ENCODE data around the gene RAMP3.

DNA sequence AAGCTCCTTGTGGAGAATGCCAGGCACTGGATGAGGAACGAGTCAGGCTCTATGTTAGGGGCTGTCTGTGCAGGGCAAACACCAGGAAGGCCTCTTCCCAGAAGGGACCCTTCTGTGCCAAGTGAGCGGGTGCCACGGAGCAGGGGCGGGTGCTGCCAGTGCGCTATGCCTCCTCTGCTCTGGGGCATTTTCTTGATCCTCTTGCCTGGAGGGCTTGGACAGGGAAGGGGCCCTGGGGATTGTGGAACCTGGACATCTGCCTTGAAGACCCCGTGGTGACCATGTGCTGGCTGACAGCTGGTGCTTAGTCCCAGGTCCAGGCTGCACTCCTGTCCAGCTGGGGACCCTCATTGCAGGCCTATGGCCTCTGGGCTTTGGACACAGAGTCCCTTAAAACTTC is 30.7 kb upstream of the RAMP3 start:
- TF ChIP-seq POLR2A (IDR thresholded peaks at IDR 0.05), result no peak
- TF ChIP-seq, protein P1, sequence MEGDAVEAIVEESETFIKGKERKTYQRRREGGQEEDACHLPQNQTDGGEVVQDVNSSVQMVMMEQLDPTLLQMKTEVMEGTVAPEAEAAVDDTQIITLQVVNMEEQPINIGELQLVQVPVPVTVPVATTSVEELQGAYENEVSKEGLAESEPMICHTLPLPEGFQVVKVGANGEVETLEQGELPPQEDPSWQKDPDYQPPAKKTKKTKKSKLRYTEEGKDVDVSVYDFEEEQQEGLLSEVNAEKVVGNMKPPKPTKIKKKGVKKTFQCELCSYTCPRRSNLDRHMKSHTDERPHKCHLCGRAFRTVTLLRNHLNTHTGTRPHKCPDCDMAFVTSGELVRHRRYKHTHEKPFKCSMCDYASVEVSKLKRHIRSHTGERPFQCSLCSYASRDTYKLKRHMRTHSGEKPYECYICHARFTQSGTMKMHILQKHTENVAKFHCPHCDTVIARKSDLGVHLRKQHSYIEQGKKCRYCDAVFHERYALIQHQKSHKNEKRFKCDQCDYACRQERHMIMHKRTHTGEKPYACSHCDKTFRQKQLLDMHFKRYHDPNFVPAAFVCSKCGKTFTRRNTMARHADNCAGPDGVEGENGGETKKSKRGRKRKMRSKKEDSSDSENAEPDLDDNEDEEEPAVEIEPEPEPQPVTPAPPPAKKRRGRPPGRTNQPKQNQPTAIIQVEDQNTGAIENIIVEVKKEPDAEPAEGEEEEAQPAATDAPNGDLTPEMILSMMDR (IDR thresholded peaks at IDR 0.05), result no peak

Measured in gastroesophageal sphincter (tissue), 3 donors.